CD4-positive, CD25-positive, alpha-beta regulatory T cell (primary cell): ENCODE results near the gene STAT5A. TPM values are rescaled to one million over a fixed set of nuclear protein-coding genes. Genes with fewer than 3 reads are reported as not detected.
"Not testable (repeated sequence)": the region's sequence is repeated elsewhere in the genome, so short reads cannot be mapped to it uniquely, and the experiment has no call there.

Experiments used
- ATAC-seq, 2 donors: fragments of 150-1000 bp; cut with Tn5 transposase; one replicate each; pipeline ENCODE4 v1.10.0; 2021; ENCODE audit warnings: low read depth in 2 of 2, moderate number of reproducible peaks in 2 of 2, moderate library complexity in 1 of 2
- DNase-seq, 3 donors: peaks; one replicate each; pipeline versions ENCODE4 v3.0.0 to v3.0.0-alpha.2; 2012 to 2022; ENCODE audit warnings: mixed read lengths in 1 of 3
- H3K27ac ChIP-seq: one replicate; pipeline ENCODE4 v1.7.0; 2013; ENCODE audit warnings: mild to moderate bottlenecking, low read length; ENCODE audit not compliant: insufficient read depth, poor library complexity, severe bottlenecking
- H3K27me3 ChIP-seq: one replicate; pipeline ENCODE4 v1.7.0; 2013; ENCODE audit warnings: low read length; ENCODE audit not compliant: control insufficient read depth, insufficient read depth
- H3K36me3 ChIP-seq: one replicate; pipeline ENCODE4 v1.7.0; 2013; ENCODE audit warnings: mild to moderate bottlenecking, low read length, moderate library complexity; ENCODE audit not compliant: control insufficient read depth, insufficient read depth
- H3K4me1 ChIP-seq: 2 replicates; pipeline ENCODE4 v1.7.0; 2013; ENCODE audit warnings: mild to moderate bottlenecking, low read length; ENCODE audit not compliant: insufficient read depth, control insufficient read depth, poor library complexity, severe bottlenecking
- H3K4me3 ChIP-seq: one replicate; pipeline ENCODE4 v1.7.0; 2013; ENCODE audit warnings: low read depth, mild to moderate bottlenecking, low read length, moderate library complexity
- H3K9me3 ChIP-seq, 2 experiments: 1 replicate in 1 of 2; 2 replicates in 1 of 2; pipeline ENCODE4 v1.7.0; 2013; ENCODE audit warnings: low read length in 2 of 2, mild to moderate bottlenecking in 1 of 2, moderate library complexity in 1 of 2; ENCODE audit not compliant: control insufficient read depth in 2 of 2
- H3K27ac Mint-ChIP-seq, 3 donors: one replicate each; pipeline ENCODE4 v1.8.0; 2020 to 2022; ENCODE audit warnings: mild to moderate bottlenecking in 3 of 3, mixed read lengths in 3 of 3, moderate library complexity in 2 of 3
- H3K27me3 Mint-ChIP-seq: one replicate; pipeline ENCODE4 v1.8.0; 2022; ENCODE audit warnings: mild to moderate bottlenecking, mixed read lengths
- H3K36me3 Mint-ChIP-seq: one replicate; pipeline ENCODE4 v1.8.0; 2020; ENCODE audit warnings: mixed read lengths
- H3K4me1 Mint-ChIP-seq, 4 donors: one replicate each; pipeline ENCODE4 v1.8.0; 2020 to 2022; ENCODE audit warnings: mixed read lengths in 4 of 4, mild to moderate bottlenecking in 1 of 4
- H3K4me3 Mint-ChIP-seq, 4 donors: one replicate each; pipeline ENCODE4 v1.8.0; 2020 to 2022; ENCODE audit warnings: mild to moderate bottlenecking in 4 of 4, mixed read lengths in 4 of 4, moderate library complexity in 3 of 4
- H3K9me3 Mint-ChIP-seq, 7 donors: one replicate each; pipeline ENCODE4 v1.8.0; 2020 to 2022; ENCODE audit warnings: mixed read lengths in 7 of 7, mild to moderate bottlenecking in 3 of 7, moderate library complexity in 2 of 7
- polyA plus RNA-seq, 4 donors: library from polyadenylated mRNA; unstranded; fragments of 300-500 nt; fragmentation: Illumina TruSeq; gene quantifications; one replicate each; pipeline ENCODE4 v1.2.3, GENCODE V29; 2021
- total RNA-seq: library from RNA; stranded (reverse); gene quantifications from one replicate; pipeline ENCODE4 v1.2.3, GENCODE V29; 2022

The STAT5A gene
- total and polyA plus RNA-seq, 5 donors from 2014 or later: 71.1 to 177 (median 76.8) TPM

- H3K4me1 ChIP-seq, H3K27me3 Mint-ChIP-seq, H3K9me3 ChIP-seq, ATAC-seq, DNase-seq, H3K4me3 ChIP-seq, H3K27ac Mint-ChIP-seq, H3K27ac ChIP-seq, H3K9me3 Mint-ChIP-seq, H3K4me3 Mint-ChIP-seq, H3K27me3 ChIP-seq: not testable (repeated sequence)
- H3K36me3 ChIP-seq: peaks cover 60% of the 10 kb centered on the region
- Mint-ChIP-seq H3K36me3 (peaks cover 40% of the 10 kb centered on the region), H3K4me1 (peaks cover 0 to 28% (median 18%) of the 10 kb centered on the region in 4 donors)
Observed at GRCh38 chr17:42297775-42298174, 9.5 kb downstream of the STAT5A start.

- Mint-ChIP-seq H3K4me1 (peaks cover 0 to 19% (median 12%) of the 10 kb centered on the region in 4 donors), H3K36me3 (peaks cover 45% of the 10 kb centered on the region)
- H3K9me3 Mint-ChIP-seq, H3K27me3 Mint-ChIP-seq, H3K4me1 ChIP-seq, H3K9me3 ChIP-seq, H3K4me3 Mint-ChIP-seq, H3K27ac Mint-ChIP-seq, DNase-seq, ATAC-seq, H3K27ac ChIP-seq, H3K4me3 ChIP-seq, H3K27me3 ChIP-seq: not testable (repeated sequence)
- H3K36me3 ChIP-seq: peaks cover 65% of the 10 kb centered on the region
Observed at GRCh38 chr17:42299361-42299760, 11.1 kb downstream of the STAT5A start.

- H3K27ac ChIP-seq, ATAC-seq, H3K27me3 ChIP-seq, H3K27me3 Mint-ChIP-seq, H3K4me3 ChIP-seq, H3K4me1 ChIP-seq, DNase-seq, H3K4me3 Mint-ChIP-seq, H3K9me3 Mint-ChIP-seq, H3K9me3 ChIP-seq, H3K27ac Mint-ChIP-seq: not testable (repeated sequence)
- Mint-ChIP-seq H3K36me3 (peaks cover 47% of the 10 kb centered on the region), H3K4me1 (peaks cover 0 to 17% (median 12%) of the 10 kb centered on the region in 4 donors)
- H3K36me3 ChIP-seq: peaks cover 65% of the 10 kb centered on the region
Observed at GRCh38 chr17:42299913-42300312, 11.6 kb downstream of the STAT5A start.

GRCh38 chr17:42301022-42301421, 12.7 kb downstream of the STAT5A start:
- no peak overlapping the region for H3K27ac ChIP-seq
- no peaks in the 10 kb centered on the region for H3K9me3 ChIP-seq
- no peak overlapping the region for H3K4me3 ChIP-seq
- Mint-ChIP-seq H3K36me3 (peaks cover 38% of the 10 kb centered on the region), H3K9me3 (no peaks in the 10 kb centered on the region), H3K4me1 (peaks cover 0 to 10% (median 5%) of the 10 kb centered on the region in 4 donors), H3K27ac (no peak overlapping the region), H3K4me3 (no peak overlapping the region), H3K27me3 (no peaks in the 10 kb centered on the region)
- no peaks in the 10 kb centered on the region for H3K4me1 ChIP-seq
- ATAC-seq (no peak), DNase-seq (no peak)
- H3K27me3 ChIP-seq: no peaks in the 10 kb centered on the region
- peaks cover 62% of the 10 kb centered on the region for H3K36me3 ChIP-seq

GRCh38 chr17:42303694-42304093, 15.4 kb downstream of the STAT5A start:
- no peak for DNase-seq
- Histone ChIP-seq H3K9me3 (no peaks in the 10 kb centered on the region), H3K36me3 (peaks cover 72% of the 10 kb centered on the region), H3K27me3 (no peaks in the 10 kb centered on the region), H3K4me1 (no peaks in the 10 kb centered on the region), H3K27ac (no peak overlapping the region), H3K4me3 (no peak overlapping the region)
- ATAC-seq: no peak
- Mint-ChIP-seq H3K9me3 (no peaks in the 10 kb centered on the region), H3K27ac (peak overlapping the region in 1 of 3 donors; percentile 91), H3K27me3 (no peaks in the 10 kb centered on the region), H3K36me3 (peaks cover 48% of the 10 kb centered on the region), H3K4me1 (peaks cover 0 to 8% (median 1%) of the 10 kb centered on the region in 4 donors), H3K4me3 (no peak overlapping the region)

GRCh38 chr17:42304187-42305030, 16.1 kb downstream of the STAT5A start:
- Histone ChIP-seq H3K27ac (no peak overlapping the region), H3K4me1 (no peaks in the 10 kb centered on the region), H3K27me3 (no peaks in the 10 kb centered on the region), H3K4me3 (no peak overlapping the region), H3K9me3 (no peaks in the 10 kb centered on the region), H3K36me3 (peaks cover 77% of the 10 kb centered on the region)
- H3K36me3 Mint-ChIP-seq: peaks cover 48% of the 10 kb centered on the region
- H3K27ac Mint-ChIP-seq: peak overlapping the region in 1 of 3 donors; percentile 91
- no peak for ATAC-seq
- no peak for DNase-seq
- H3K27me3 Mint-ChIP-seq: no peaks in the 10 kb centered on the region
- H3K4me3 Mint-ChIP-seq: no peak overlapping the region
- no peaks in the 10 kb centered on the region for H3K9me3 Mint-ChIP-seq
- H3K4me1 Mint-ChIP-seq: peaks cover 0 to 8% (median 2%) of the 10 kb centered on the region in 4 donors

- not testable (repeated sequence) for H3K27me3 Mint-ChIP-seq, H3K27me3 ChIP-seq, H3K4me3 ChIP-seq, H3K27ac ChIP-seq, H3K4me1 Mint-ChIP-seq, H3K9me3 Mint-ChIP-seq, H3K9me3 ChIP-seq, H3K4me3 Mint-ChIP-seq, ATAC-seq, H3K4me1 ChIP-seq, DNase-seq
- peaks cover 53% of the 10 kb centered on the region for H3K36me3 Mint-ChIP-seq
- H3K27ac Mint-ChIP-seq: peak overlapping the region in 1 of 3 donors; percentile 56
- peaks cover 81% of the 10 kb centered on the region for H3K36me3 ChIP-seq
Observed at GRCh38 chr17:42305031-42305330, 16.7 kb downstream of the STAT5A start.
